ES-I3 (cell line): Measurements from ENCODE around the gene STAT6.

Source experiments
- H3K36me3 ChIP-seq: 2 replicates; pipeline ENCODE4 v1.6.1; 2013; ENCODE audit warnings: mild to moderate bottlenecking, low read length, control low read depth, moderate library complexity; ENCODE audit not compliant: insufficient read depth
- H3K4me1 ChIP-seq: 2 replicates; pipeline ENCODE4 v1.6.1; 2013; ENCODE audit warnings: mild to moderate bottlenecking, control low read depth, low read length; ENCODE audit not compliant: insufficient read depth
- H3K9ac ChIP-seq: 2 replicates; pipeline ENCODE4 v1.6.1; 2013; ENCODE audit warnings: low read depth, mild to moderate bottlenecking, low read length, moderate library complexity
- H3K9me3 ChIP-seq: 2 replicates; pipeline ENCODE4 v1.6.1; 2013; ENCODE audit warnings: mild to moderate bottlenecking, low read length, moderate library complexity; ENCODE audit not compliant: control insufficient read depth, insufficient read depth

The STAT6 gene

GRCh38 chr12:57151741-57152630 lies 40.8 kb upstream of the STAT6 start:
- peaks cover 15% of the 10 kb centered on the region; the same call in 1 of the 2 replicates for H3K36me3 ChIP-seq
- no peak overlapping the region for H3K9ac ChIP-seq
- no peaks in the 10 kb centered on the region for H3K9me3 ChIP-seq
- peaks cover 18% of the 10 kb centered on the region; the same call in 1 of the 2 replicates for H3K4me1 ChIP-seq

- Histone ChIP-seq H3K9ac (no peak overlapping the region), H3K9me3 (no peaks in the 10 kb centered on the region), H3K36me3 (peaks cover 21% of the 10 kb centered on the region), H3K4me1 (peaks cover 23% of the 10 kb centered on the region)
Measured at GRCh38 chr12:57150400-57151000, 39.3 kb upstream of the STAT6 start.

- Histone ChIP-seq H3K9ac (no peak overlapping the region), H3K9me3 (no peaks in the 10 kb centered on the region), H3K4me1 (peaks cover 23% of the 10 kb centered on the region), H3K36me3 (peaks cover 20% of the 10 kb centered on the region)
Measured at GRCh38 chr12:57149245-57149900, 38.2 kb upstream of the STAT6 start.

- peaks cover 20% of the 10 kb centered on the region for H3K36me3 ChIP-seq
- no peaks in the 10 kb centered on the region for H3K9me3 ChIP-seq
- peaks cover 23% of the 10 kb centered on the region for H3K4me1 ChIP-seq
- no peak overlapping the region for H3K9ac ChIP-seq
Measured at GRCh38 chr12:57148469-57149244, 37.5 kb upstream of the STAT6 start.

- Histone ChIP-seq H3K9ac (no peak within 1 kb of the TSS), H3K4me1 (peaks cover 23% of the 10 kb centered on the region), H3K9me3 (no peaks in the 10 kb centered on the region), H3K36me3 (peaks cover 21% of the 10 kb centered on the region)
Measured at GRCh38 chr12:57146961-57147944, 36.1 kb upstream of the STAT6 start, which contains the start of gene LRP1-AS. TSS of gene LRP1-AS (minus strand) at chr12:57147619.

GRCh38 chr12:57146092-57146491 lies 34.9 kb upstream of the STAT6 start:
- Histone ChIP-seq H3K4me1 (peaks cover 18% of the 10 kb centered on the region), H3K9ac (no peak overlapping the region), H3K36me3 (peaks cover 26% of the 10 kb centered on the region), H3K9me3 (no peaks in the 10 kb centered on the region)

- peaks cover 26% of the 10 kb centered on the region for H3K36me3 ChIP-seq
- peaks cover 18% of the 10 kb centered on the region for H3K4me1 ChIP-seq
- no peaks in the 10 kb centered on the region for H3K9me3 ChIP-seq
- no peak overlapping the region for H3K9ac ChIP-seq
Measured at GRCh38 chr12:57145460-57146059, 34.4 kb upstream of the STAT6 start.

- Histone ChIP-seq H3K9me3 (no peaks in the 10 kb centered on the region), H3K4me1 (peaks cover 19% of the 10 kb centered on the region), H3K36me3 (peaks cover 33% of the 10 kb centered on the region), H3K9ac (no peak overlapping the region)
Measured at GRCh38 chr12:57143454-57143853, 32.3 kb upstream of the STAT6 start.

GRCh38 chr12:57142727-57143126 lies 31.6 kb upstream of the STAT6 start:
- Histone ChIP-seq H3K9me3 (no peaks in the 10 kb centered on the region), H3K9ac (no peak overlapping the region), H3K36me3 (peaks cover 30% of the 10 kb centered on the region), H3K4me1 (peaks cover 15% of the 10 kb centered on the region)

- Histone ChIP-seq H3K9me3 (no peaks in the 10 kb centered on the region), H3K9ac (no peak overlapping the region), H3K4me1 (peaks cover 9% of the 10 kb centered on the region), H3K36me3 (peaks cover 30% of the 10 kb centered on the region)
Measured at GRCh38 chr12:57142121-57142520, 31.0 kb upstream of the STAT6 start.

- peaks cover 4% of the 10 kb centered on the region; the same call in 1 of the 2 replicates for H3K4me1 ChIP-seq
- H3K9me3 ChIP-seq, result no peaks in the 10 kb centered on the region
- no peak overlapping the region for H3K9ac ChIP-seq
- peaks cover 26% of the 10 kb centered on the region for H3K36me3 ChIP-seq
Measured at GRCh38 chr12:57141249-57141648, 30.1 kb upstream of the STAT6 start.

- Histone ChIP-seq H3K36me3 (peaks cover 18% of the 10 kb centered on the region), H3K9ac (no peak overlapping the region), H3K9me3 (no peaks in the 10 kb centered on the region), H3K4me1 (peaks cover 14% of the 10 kb centered on the region)
Measured at GRCh38 chr12:57139796-57140649, 28.9 kb upstream of the STAT6 start.
